ENCODE measurements around the gene WAPL. TPM values are rescaled to one million over a fixed set of nuclear protein-coding genes. Genes with fewer than 3 reads are reported as not detected.
A peak's percentile ranks its signal among the peaks of the same experiment; 100 is the strongest.

The WAPL gene
- total RNA-seq, 2 donors from 2014 or later = 29.6 to 46.8 TPM

DNA sequence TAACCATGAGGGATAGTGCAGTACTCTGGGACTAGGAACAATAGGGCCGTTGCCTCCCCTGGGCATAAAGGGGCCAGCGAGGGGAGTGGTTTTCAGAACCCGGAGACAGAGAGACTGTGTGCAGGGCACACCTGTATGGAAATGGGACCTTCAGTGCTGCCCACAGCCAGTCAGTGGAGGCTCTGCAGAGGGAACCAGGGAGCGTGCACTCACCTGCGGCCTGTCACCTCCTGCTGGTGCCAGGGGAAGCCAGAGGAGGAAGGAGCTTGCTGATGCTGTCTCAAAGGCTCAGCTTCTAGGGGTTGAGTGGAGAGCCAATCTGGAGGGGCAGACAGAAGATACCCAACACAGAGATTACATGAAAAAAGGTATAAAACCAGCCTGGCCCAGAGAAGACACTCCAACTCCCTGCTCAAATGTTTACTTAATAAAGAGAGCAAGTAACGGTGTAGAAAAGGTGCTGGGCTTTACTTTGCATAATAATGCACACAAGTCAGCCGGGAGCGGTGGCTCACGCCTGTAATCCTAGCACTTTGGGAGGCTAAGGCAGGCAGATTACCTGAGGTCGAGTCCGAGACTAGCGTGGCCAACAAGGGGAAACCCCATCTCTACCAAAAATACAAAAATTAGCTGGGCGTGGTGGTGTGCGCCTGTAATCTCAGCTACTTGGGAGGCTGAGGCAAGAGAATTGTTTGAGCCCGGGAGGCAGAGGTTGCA, 35.5 kb upstream of the WAPL start:
- H3K27me3 ChIP-seq (replicated peaks; ENCODE audit: insufficient read depth) = no peaks in the 10 kb centered on the region
- no peaks in the 10 kb centered on the region for H3K36me3 ChIP-seq
- WGBS = 73% methylated on average over 15 of the region's 15 CpGs
- no peak overlapping the region for H3K4me3 ChIP-seq
- no peak overlapping the region for H3K27ac ChIP-seq
- no peaks in the 10 kb centered on the region for H3K4me1 ChIP-seq (replicated peaks)
- no peaks in the 10 kb centered on the region for H3K9me3 ChIP-seq
- intact Hi-C loops (cut with DNase I) = no loop called here
- TF ChIP-seq, protein P1, sequence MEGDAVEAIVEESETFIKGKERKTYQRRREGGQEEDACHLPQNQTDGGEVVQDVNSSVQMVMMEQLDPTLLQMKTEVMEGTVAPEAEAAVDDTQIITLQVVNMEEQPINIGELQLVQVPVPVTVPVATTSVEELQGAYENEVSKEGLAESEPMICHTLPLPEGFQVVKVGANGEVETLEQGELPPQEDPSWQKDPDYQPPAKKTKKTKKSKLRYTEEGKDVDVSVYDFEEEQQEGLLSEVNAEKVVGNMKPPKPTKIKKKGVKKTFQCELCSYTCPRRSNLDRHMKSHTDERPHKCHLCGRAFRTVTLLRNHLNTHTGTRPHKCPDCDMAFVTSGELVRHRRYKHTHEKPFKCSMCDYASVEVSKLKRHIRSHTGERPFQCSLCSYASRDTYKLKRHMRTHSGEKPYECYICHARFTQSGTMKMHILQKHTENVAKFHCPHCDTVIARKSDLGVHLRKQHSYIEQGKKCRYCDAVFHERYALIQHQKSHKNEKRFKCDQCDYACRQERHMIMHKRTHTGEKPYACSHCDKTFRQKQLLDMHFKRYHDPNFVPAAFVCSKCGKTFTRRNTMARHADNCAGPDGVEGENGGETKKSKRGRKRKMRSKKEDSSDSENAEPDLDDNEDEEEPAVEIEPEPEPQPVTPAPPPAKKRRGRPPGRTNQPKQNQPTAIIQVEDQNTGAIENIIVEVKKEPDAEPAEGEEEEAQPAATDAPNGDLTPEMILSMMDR (IDR thresholded peaks at IDR 0.05) = no peak
- TF ChIP-seq POLR2A (IDR thresholded peaks at IDR 0.05) (no peak), POLR2AphosphoS5 (IDR thresholded peaks at IDR 0.05) (no peak)
- no peak for DNase-seq (ENCODE audit: low spot score)

DNA sequence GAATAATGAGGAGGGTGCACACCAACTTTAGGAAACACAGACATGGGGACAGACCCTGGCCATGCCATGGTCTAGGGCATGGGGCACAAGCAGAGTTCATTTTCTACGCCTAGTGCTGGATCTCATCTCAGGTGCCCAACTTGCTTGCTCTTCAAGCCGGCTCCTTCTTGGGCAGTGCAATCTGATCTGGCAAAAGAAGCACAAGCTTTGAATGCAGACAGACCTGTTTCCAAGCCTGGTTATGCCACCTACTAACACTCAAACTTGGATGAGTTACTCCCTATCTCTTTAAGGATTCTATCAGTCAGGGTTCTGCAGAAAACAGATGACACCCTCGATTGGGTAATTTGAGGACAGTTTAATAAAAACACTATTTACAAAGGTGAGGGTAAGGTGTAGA, 34.9 kb upstream of the WAPL start:
- Histone ChIP-seq H3K27me3 (replicated peaks; ENCODE audit: insufficient read depth) (no peaks in the 10 kb centered on the region), H3K27ac (no peak overlapping the region), H3K4me1 (replicated peaks) (no peaks in the 10 kb centered on the region), H3K36me3 (no peaks in the 10 kb centered on the region), H3K4me3 (no peak overlapping the region), H3K9me3 (no peaks in the 10 kb centered on the region)
- TF ChIP-seq POLR2A (IDR thresholded peaks at IDR 0.05) = no peak
- TF ChIP-seq POLR2AphosphoS5 (IDR thresholded peaks at IDR 0.05) = peak; percentile 78
- TF ChIP-seq, protein P1 (IDR thresholded peaks at IDR 0.05) = no peak
- intact Hi-C loops (cut with DNase I) = no loop called here
- 45% methylated on average over 3 of the region's 3 CpGs for WGBS
- DNase-seq (ENCODE audit: low spot score) = peak; percentile 67

DNA sequence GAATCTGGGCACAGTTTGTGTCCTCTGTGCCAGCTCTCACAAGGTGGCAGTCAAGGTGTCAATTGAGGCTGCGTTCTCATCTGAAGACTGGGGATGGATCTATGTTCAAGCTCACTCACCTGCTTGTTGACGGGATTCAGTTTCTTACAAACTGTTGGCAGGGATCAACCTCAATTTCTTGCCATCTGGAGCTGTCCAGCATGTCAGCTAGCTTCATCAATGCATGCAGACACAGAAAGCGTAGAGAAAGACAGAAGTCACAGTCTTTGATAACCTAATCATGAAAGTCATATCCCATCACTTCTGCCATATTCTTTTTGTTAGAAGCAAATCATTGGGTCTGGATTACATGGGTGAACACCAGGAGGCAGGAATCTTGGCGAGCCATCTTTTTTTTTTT, 32.0 kb upstream of the WAPL start:
- H3K4me3 ChIP-seq = no peak overlapping the region
- no peak overlapping the region for H3K27ac ChIP-seq
- DNase-seq (ENCODE audit: low spot score) = no peak
- intact Hi-C loops (cut with DNase I) = no loop called here
- H3K27me3 ChIP-seq (replicated peaks; ENCODE audit: insufficient read depth) = no peaks in the 10 kb centered on the region
- no peaks in the 10 kb centered on the region for H3K9me3 ChIP-seq
- TF ChIP-seq POLR2AphosphoS5 (IDR thresholded peaks at IDR 0.05) = no peak
- TF ChIP-seq POLR2A (IDR thresholded peaks at IDR 0.05) = no peak
- TF ChIP-seq, protein P1 (IDR thresholded peaks at IDR 0.05) = no peak
- H3K36me3 ChIP-seq = no peaks in the 10 kb centered on the region
- WGBS = 71% methylated on average over 4 of the region's 4 CpGs
- no peaks in the 10 kb centered on the region for H3K4me1 ChIP-seq (replicated peaks)

DNA sequence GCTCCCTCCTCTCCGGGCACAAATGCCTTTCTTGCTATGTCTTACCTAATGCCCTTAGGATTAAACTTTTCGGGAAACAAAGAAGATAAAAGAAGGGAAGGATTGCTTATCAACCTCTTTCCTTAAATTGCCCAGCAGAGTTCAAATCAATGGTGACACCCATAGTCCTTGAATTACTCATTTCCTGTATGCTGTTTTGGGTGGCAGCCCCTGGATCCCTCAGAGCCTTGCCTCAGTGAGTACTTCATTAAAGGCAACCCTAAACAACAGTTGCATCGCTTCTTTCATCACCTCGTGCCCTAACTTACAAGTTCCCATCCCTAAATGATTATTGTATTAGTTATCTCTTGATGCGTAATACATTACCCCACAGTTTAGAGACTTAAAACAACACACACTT, 31.6 kb upstream of the WAPL start:
- WGBS = 74% methylated on average over 5 of the region's 5 CpGs
- no peak for TF ChIP-seq POLR2A (IDR thresholded peaks at IDR 0.05)
- TF ChIP-seq, protein P1 (IDR thresholded peaks at IDR 0.05) = no peak
- TF ChIP-seq POLR2AphosphoS5 (IDR thresholded peaks at IDR 0.05) = no peak
- Histone ChIP-seq H3K36me3 (no peaks in the 10 kb centered on the region), H3K27me3 (replicated peaks; ENCODE audit: insufficient read depth) (no peaks in the 10 kb centered on the region), H3K4me3 (no peak overlapping the region), H3K4me1 (replicated peaks) (no peaks in the 10 kb centered on the region), H3K9me3 (no peaks in the 10 kb centered on the region), H3K27ac (no peak overlapping the region)
- intact Hi-C loops (cut with DNase I) = no loop called here
- DNase-seq (ENCODE audit: low spot score) = no peak

DNA sequence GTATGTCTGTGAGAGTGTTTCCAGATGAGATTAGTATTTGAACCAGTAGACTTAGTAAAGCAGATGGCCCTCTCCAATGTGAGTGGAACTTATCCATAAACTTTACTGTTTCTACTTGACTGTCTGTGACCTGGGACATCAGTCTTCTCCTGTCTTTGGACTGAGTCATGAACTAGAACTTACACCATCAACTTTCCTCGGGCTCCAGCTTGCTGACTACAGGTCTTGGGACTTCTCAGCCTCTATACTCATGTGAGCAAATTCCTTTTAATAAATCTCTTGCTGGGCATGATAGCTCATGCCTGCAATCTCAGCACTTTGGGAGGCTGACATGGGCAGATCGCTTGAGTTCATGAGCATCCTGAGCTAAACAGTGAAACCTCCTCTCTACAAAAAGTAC, 25.7 kb upstream of the WAPL start:
- Histone ChIP-seq H3K36me3 (no peaks in the 10 kb centered on the region), H3K27ac (no peak overlapping the region), H3K4me1 (replicated peaks) (no peaks in the 10 kb centered on the region), H3K9me3 (no peaks in the 10 kb centered on the region), H3K27me3 (replicated peaks; ENCODE audit: insufficient read depth) (no peaks in the 10 kb centered on the region), H3K4me3 (no peak overlapping the region)
- intact Hi-C loops (cut with DNase I) = no loop called here
- DNase-seq (ENCODE audit: low spot score) = no peak
- WGBS = 77% methylated on average over 2 of the region's 2 CpGs
- TF ChIP-seq POLR2AphosphoS5 (IDR thresholded peaks at IDR 0.05) (no peak), POLR2A (IDR thresholded peaks at IDR 0.05) (no peak)
- TF ChIP-seq, protein P1 (IDR thresholded peaks at IDR 0.05) = no peak

Data from prostate gland (tissue), 2 donors.